HFFc6 (cell line): ENCODE data around the gene ARHGAP26. TPM values are rescaled to one million over a fixed set of nuclear protein-coding genes. Genes with fewer than 3 reads are reported as not detected.

Experiments used
- DNase-seq: peaks from one replicate; pipeline ENCODE4 v3.0.0-alpha.2; 2018
- H3K27ac Mint-ChIP-seq: 2 replicates; pipeline ENCODE4 v1.8.0; 2020; ENCODE audit warnings: mild to moderate bottlenecking, mixed read lengths
- H3K27me3 Mint-ChIP-seq: 2 replicates; pipeline ENCODE4 v1.8.0; 2021; ENCODE audit warnings: mild to moderate bottlenecking, moderate library complexity, mixed read lengths; ENCODE audit not compliant: insufficient read depth
- H3K36me3 Mint-ChIP-seq: 2 replicates; pipeline ENCODE4 v1.8.0; 2021; ENCODE audit warnings: low read depth, mixed read lengths
- H3K4me1 Mint-ChIP-seq: 2 replicates; pipeline ENCODE4 v1.8.0; 2020; ENCODE audit warnings: low read depth, mixed read lengths
- H3K4me3 Mint-ChIP-seq: 2 replicates; pipeline ENCODE4 v1.8.0; 2020; ENCODE audit warnings: mild to moderate bottlenecking, moderate library complexity, mixed read lengths
- H3K9me3 Mint-ChIP-seq: 2 replicates; pipeline ENCODE4 v1.8.0; 2020; ENCODE audit warnings: mild to moderate bottlenecking, mixed read lengths
- CTCF ChIP-seq: fragments of 200-600 bp; sonication (generic); IDR thresholded peaks from 2 replicates; pipeline ENCODE4 v1.5.0; 2021; ENCODE audit warnings: antibody characterized with exemption, mild to moderate bottlenecking
- total RNA-seq, 6 experiments: library from RNA; stranded (reverse); fragmentation: NEBNext Ultra II Directional; extraction: Animal tissue kit (Norgen Biotek cat#: 25700); gene quantifications; 2 replicates in 1 of 6; 3 replicates in 5 of 6; pipeline ENCODE4 v1.2.3, GENCODE V29; 2021

The ARHGAP26 gene
- total RNA-seq, 6 experiments from 2014 or later: 2.3 to 3.6 (median 3.1) TPM

- H3K36me3 Mint-ChIP-seq: no peaks in the 10 kb centered on the region
- no peaks in the 10 kb centered on the region for H3K9me3 Mint-ChIP-seq
- H3K27me3 Mint-ChIP-seq: peaks cover 4% of the 10 kb centered on the region; the same call in 1 of the 2 replicates
- DNase-seq: no peak
- TF ChIP-seq CTCF: no peak
- peaks cover 41% of the 10 kb centered on the region for H3K4me1 Mint-ChIP-seq
- no peak overlapping the region for H3K27ac Mint-ChIP-seq
- H3K4me3 Mint-ChIP-seq: no peak overlapping the region
Measured at GRCh38 chr5:142957528-142957927, 187.4 kb downstream of the ARHGAP26 start.

- H3K36me3 Mint-ChIP-seq: no peaks in the 10 kb centered on the region
- H3K27ac Mint-ChIP-seq: peak overlapping the region; percentile 89
- H3K27me3 Mint-ChIP-seq: peaks cover 2% of the 10 kb centered on the region; the same call in 1 of the 2 replicates
- H3K9me3 Mint-ChIP-seq: no peaks in the 10 kb centered on the region; the same call in 1 of the 2 replicates
- no peak overlapping the region; the same call in 1 of the 2 replicates for H3K4me3 Mint-ChIP-seq
- TF ChIP-seq CTCF: no peak
- no peak for DNase-seq
- peaks cover 41% of the 10 kb centered on the region for H3K4me1 Mint-ChIP-seq
Measured at GRCh38 chr5:142958944-142959682, 188.9 kb downstream of the ARHGAP26 start.

- H3K9me3 Mint-ChIP-seq: no peaks in the 10 kb centered on the region; the same call in 1 of the 2 replicates
- peak; percentile 90 for DNase-seq
- peak overlapping the region; percentile 89 for H3K27ac Mint-ChIP-seq
- no peaks in the 10 kb centered on the region for H3K36me3 Mint-ChIP-seq
- peaks cover 2% of the 10 kb centered on the region; the same call in 1 of the 2 replicates for H3K27me3 Mint-ChIP-seq
- peaks cover 41% of the 10 kb centered on the region for H3K4me1 Mint-ChIP-seq
- peak overlapping the region; percentile 28 for H3K4me3 Mint-ChIP-seq
- TF ChIP-seq CTCF: 0 out of 2 replicates have a peak, but pooled peaks have one; percentile 7
Measured at GRCh38 chr5:142959683-142960657, 189.8 kb downstream of the ARHGAP26 start.

- H3K4me1 Mint-ChIP-seq: peaks cover 41% of the 10 kb centered on the region
- no peaks in the 10 kb centered on the region for H3K36me3 Mint-ChIP-seq
- H3K4me3 Mint-ChIP-seq: no peak overlapping the region
- no peak for TF ChIP-seq CTCF
- H3K27me3 Mint-ChIP-seq: peaks cover 2% of the 10 kb centered on the region; the same call in 1 of the 2 replicates
- no peaks in the 10 kb centered on the region; the same call in 1 of the 2 replicates for H3K9me3 Mint-ChIP-seq
- no peak overlapping the region for H3K27ac Mint-ChIP-seq
- DNase-seq: no peak
Measured at GRCh38 chr5:142961440-142962173, 191.4 kb downstream of the ARHGAP26 start.

GRCh38 chr5:142962174-142962533 is 192.0 kb downstream of the ARHGAP26 start:
- no peak for TF ChIP-seq CTCF

More at GRCh38 chr5:142962174-142962533, 192.0 kb downstream of the ARHGAP26 start:
- H3K36me3 Mint-ChIP-seq: no peaks in the 10 kb centered on the region
- H3K27me3 Mint-ChIP-seq: peaks cover 2% of the 10 kb centered on the region; the same call in 1 of the 2 replicates
- no peak for DNase-seq
- no peak overlapping the region for H3K4me3 Mint-ChIP-seq
- H3K4me1 Mint-ChIP-seq: peaks cover 41% of the 10 kb centered on the region
- no peak overlapping the region for H3K27ac Mint-ChIP-seq
- no peaks in the 10 kb centered on the region; the same call in 1 of the 2 replicates for H3K9me3 Mint-ChIP-seq
